GM21390 (cell line): ENCODE results near the gene HERC2.
"Not testable (repeated sequence)": the region's sequence is repeated elsewhere in the genome, so short reads cannot be mapped to it uniquely, and the experiment has no call there.

ENCODE experiments used
- ATAC-seq: cut with Tn5 transposase; IDR thresholded peaks from one replicate; pipeline ENCODE4 v1.9.1; 2021; ENCODE audit not compliant: unreplicated experiment

Gene HERC2

DNA sequence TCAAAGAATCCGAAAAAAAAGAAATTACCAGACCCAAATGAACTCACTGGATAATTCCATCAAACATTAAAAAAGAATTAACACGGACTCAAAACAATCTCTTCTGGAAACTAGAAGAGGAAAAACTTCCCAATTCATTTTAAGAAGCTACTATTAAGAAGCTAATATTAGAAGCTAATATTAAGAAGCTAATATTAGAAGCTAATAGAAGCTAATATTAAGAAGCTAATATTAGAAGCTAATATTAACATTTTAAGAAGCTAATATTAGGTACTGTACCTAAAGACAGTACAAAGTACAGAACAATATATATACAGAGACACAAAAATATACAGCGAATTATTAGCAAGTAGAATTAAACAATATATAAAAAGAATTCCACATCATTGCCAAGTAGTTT, 35.9 kb downstream of the HERC2 start:
- ATAC-seq, result no peak

DNA sequence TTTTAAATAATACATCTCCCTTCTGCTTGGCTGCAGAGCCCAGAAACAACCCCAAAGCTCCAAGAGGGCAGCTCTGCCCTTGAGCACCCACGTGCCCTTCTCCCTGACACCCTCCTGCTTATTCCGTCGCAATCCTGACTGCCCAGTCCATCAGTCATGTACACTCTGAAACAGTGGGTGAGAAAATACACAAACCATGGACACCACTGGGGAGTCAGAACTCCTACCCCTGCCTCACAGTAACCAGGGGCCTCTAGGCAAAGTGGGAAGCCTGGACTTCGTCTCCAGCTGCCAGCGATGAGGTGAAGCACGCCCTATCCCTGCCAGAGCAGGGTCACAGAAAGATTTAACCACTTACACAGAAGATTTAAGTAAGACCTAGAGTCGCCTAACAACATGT, 40.1 kb downstream of the HERC2 start:
- no peak for ATAC-seq

DNA sequence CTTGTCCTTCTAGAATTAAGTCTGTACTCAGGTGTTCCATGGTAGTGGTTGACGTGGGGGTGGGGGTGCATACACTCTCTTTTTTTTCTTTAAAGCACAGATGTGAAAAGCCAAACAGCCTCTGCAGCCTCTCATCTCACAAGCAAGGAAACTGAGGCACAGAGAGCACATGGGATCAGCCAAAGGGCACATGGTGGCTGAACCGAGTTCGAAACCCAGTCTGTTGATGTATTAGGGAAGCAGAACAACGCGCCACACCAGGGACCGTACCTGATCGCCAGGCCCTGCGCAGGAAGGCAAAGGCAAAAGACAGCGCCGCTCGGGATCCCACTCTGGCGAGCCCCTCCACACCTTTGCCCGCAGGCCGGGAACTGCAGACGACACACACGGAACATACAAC, 47.3 kb downstream of the HERC2 start:
- no peak for ATAC-seq

DNA sequence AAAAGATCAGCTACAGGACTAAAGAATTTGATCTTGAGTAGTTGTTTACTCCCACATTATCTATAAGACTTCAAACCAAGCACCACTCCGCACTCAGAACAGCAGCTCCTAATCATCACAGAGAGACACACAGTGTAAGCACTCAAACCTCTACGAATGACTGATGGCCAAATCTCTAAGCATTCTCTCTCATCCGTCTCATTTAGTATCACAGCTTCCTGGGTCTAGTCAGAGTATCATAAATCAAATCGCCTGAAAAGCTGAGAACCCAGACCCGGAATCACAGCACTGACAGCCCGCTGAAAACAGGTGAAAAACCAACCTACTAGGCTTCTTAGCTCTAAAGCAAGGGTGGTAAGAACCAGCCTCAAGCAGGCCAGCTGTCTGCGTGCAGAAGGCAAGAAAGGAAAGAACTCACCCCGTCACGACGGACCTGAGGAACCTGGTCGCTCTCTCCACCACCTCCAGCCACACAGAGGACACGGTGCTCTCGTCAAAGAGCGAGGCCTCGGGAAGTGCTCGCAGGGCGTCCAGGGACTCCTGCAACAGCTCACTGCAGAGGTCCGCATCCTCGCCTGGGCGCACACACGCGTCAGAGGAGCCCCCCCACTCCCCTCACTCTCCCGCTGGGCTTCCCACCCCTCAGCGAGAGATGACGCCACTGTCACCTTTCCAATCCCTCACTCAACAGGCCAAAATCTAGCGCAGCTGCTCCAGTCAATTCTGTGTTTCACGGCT, 47.9 kb downstream of the HERC2 start:
- ATAC-seq, result no peak

DNA sequence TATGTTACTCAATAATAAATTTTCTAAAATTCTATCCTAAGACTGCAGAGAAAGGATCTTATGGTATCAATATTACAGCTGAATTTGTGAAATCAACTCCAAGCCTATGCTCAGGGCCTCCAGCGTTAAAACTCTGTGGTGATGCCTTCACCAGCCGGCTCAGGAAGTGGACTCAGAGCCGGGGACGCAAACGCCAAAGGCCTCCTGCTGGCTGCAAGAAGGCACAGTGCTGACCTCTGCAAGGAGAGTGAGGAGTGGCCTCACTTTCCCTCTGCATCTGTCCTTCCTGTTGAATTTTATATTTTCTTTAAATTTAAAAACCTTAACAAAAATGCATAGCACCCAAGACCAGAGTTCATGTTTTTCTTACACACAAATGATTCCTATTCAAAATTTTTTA, 48.5 kb downstream of the HERC2 start:
- ATAC-seq, result no peak

DNA sequence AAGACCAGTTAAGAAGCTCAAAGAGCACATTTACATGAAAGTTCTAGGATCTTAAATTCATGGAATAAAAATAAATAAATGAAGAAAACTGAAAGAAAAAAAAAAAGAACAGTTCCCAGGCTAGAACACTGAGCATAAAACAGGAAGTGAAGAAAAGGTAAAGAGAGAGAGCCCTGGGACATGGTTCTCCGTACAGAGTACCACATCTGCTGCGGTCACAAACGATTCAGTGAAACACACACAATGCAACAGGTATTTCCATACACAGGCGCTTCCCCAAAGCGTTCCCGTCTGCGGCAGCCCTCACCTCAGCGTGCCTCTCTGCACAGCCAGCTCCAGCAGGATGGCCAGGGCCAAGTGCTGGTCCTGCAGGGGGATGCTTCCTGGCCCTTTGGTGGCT, 49.4 kb downstream of the HERC2 start:
- no peak for ATAC-seq

DNA sequence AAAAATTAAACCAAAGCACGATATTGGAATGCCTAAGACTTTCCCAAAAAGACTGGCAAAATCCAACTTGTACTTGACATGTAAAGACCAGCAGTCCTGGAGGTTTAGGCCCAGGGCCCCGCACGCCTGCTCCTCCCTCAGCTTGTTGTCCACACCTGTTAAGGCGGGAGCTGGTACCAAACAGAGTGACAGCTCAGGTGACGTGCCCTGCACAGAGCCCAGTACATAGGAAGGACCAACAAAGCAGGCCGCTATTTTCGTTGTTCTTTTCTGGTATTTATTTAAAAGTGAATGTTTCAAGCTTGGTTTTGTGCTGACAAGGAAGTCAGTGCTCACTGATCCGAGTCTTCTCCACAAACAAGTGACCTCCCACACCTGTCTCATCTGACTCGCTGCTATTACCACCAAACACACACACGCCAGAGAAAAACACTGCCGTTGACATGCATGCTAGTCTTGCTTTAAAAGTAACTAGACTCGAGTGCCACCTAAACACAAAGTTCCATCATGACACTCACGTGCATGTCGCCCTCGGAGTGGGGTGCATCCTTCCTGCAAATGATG, 50.2 kb downstream of the HERC2 start:
- ATAC-seq, result no peak

DNA sequence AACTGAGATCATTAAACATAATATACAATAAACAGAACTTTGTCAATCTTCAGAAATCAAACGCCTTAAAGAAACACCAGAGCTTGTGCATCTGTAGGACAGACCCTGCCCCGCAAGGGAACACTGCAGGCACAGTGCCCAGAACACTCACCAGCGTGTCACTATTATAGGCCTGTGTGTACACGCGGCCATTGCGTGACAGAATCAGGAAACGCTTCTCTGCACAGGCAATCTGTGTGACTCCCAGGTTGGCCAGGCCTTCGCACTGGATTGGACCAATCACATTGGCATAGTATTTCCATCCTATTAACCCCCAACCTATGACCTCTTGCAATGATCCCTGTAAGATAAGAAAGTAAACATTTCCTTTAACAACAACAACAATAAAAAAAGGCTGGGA, 52.9 kb downstream of the HERC2 start:
- ATAC-seq, result no peak

DNA sequence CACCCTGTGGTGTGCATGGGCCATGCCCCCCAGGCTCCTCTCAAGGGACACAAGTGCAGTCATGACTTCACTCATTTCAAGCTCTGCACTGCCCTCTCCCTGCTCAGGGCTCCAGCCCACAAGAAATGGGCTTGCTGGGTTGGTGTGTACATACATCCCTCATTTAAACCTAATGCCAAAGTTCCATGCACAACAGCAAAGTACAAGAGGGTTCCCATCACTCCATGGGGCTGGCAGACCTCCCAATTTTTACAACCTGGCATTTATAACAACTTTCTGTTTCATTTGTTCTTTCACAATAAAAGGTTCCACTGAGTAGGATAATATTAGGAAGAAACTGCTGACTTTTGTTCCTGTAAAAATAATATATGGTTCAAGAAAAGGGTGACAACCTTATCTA, 54.3 kb downstream of the HERC2 start:
- ATAC-seq, result no peak

DNA sequence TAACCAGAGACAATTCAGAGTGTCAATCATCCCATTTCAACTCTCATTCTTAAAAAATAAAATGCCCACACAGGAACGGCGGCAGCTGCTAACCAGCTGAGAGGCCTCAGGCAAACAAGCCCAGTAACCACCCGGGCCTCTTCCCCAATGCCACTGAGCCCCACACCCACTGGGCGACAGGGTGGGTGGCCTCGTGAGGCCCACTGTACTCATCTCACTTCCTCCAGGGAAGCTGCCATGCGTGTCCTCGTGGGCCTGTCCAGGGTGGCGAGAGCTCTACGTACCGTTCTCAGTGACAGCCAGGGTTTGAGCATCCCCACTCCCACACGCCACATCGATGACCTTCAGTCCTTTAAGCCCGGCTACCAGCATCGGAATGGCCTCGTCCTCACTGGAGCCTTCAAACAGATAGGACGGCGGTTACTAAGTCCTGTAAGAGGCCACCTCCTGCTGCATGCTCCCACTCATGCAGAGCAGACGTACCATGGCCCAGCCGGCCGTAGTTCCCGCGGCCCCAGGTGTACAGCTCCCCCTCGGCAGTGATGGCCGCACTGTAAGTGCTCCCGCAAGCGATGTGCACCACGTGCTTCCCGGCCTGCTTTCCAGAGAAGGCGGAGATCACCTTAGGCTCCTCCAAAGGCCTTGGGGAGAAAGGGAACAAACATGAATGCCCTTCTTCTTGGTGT, 56.5 kb downstream of the HERC2 start:
- ATAC-seq, result no peak

DNA sequence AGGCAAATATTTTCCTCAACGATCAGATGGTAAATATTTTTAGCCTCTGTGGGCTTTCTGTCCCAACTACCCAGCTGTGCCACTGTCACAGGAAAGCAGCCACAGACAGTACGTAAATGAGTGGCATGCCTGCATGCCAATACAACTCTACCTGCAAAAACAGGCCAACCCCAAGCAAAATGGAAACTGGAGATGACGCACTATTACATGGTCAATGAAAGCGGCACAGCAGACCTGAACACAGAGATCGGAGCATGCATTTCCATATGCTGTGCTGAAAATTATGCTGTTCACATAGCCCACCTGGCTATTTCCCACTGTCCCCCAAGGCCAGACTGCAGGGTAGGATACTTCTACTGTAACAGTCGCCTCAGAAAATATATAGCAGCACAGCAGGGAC, 57.8 kb downstream of the HERC2 start:
- ATAC-seq, result no peak

DNA sequence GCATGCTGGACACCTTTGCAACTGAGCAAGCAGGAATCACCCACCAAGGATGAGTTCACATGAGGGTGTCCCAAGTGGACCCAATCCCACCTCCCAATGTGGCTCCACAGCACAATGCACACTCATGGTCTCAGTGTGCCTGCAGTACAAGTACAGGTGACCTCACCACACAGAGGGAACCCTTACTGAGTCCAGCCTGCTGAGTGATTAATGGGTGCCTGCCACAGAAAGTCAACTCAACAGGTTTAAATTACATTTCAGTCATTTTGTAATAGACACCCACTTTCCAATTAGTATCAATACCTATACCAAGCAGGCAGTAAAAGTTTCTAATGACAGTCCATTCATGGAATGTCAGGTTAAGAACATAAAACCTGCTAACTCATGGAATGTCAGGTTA, 59.5 kb downstream of the HERC2 start:
- ATAC-seq, result no peak

DNA sequence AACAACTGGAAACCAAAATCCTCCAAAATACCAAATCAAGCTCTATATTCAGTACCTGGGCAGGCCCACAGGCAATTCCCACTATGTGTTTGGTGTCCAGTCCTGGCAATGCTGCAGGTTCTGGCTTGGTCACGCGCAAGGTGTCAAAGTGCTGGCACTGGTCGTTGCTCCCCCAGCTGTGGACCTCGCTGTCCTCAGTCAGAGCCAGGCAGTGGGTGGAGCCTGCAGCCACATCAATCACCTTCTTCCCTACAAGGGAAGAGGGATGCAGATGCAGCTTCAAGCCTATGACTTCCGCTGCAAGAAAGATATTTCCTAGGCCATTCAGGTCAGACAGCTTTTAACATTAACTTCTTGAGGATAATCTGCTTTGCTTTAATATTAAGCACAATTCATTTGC, 61.3 kb downstream of the HERC2 start:
- no peak for ATAC-seq

DNA sequence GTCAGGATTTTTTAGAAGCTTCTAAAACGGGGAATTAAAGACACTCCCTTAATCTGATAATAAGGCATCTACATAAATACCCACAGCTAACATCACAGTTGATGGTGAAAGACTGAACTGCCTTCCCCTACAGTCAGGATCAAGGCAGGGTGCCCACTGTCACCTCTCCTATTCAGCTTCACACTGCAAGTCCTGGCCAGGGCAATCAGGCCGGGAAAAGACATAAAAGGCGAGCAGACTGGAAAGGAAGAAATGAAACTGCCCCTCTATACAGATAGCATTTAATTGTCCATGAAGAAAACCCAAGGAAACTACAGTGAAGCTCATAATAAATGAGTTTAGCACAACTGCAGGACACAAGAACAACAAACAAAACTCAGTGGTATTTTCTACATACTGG, 61.7 kb downstream of the HERC2 start:
- no peak for ATAC-seq

DNA sequence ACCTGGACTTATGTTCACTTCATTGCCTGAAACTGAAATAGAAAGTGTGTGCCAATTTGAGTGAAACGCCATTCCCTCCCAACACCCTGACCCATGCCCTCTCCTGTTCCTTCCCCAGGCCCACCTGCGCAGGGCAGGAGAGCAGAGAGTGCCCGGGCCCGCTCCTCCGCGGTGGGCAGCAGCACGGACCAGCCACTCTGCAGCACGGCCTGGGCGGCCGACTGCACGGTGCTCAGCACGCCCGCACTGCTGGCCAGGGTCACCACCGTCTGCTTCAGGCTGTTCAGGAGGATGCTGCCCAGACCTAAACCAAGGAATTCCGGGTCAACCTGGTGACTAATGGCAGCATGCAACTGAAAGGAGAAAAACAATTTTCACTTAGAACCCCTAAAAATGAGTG, 66.0 kb downstream of the HERC2 start:
- ATAC-seq, result no peak

DNA sequence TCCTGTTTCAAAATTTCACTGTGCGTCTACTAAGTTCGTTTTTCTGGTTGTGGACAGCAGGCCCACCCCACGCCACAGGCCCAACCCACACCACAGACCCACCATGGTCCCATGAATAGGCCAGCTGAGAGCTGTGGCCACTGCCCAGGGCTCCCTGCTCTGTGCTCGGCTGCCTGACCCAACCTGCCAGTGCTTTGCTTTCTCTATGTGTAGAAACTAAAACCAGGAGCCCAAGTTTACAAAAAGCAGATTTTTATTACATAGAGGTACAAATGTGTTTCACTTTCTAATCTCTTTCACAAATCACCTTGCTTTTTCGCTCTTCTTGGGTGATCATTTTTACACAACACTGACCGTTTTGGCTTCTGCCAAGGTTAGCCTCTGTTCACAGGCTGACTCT, 69.1 kb downstream of the HERC2 start:
- no peak for ATAC-seq

DNA sequence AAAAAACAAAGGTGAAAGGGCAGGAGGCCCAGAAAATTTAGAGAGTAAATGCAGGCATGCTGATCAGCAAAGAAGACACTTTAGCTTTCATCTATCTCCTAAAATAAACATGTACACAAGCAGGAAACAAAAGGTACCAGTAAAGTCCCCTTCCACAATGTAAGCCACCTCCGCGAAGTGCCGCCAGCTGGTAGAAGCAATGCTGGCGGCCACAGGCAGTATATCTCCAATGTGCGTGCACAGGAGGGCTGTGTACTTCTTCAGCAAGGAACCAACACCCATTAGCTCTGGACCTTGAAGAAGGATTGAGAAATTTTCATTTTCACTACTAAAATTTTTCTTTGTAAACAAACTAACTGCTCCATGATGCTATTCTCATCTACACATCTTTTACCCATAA, 75.4 kb downstream of the HERC2 start:
- ATAC-seq, result no peak

DNA sequence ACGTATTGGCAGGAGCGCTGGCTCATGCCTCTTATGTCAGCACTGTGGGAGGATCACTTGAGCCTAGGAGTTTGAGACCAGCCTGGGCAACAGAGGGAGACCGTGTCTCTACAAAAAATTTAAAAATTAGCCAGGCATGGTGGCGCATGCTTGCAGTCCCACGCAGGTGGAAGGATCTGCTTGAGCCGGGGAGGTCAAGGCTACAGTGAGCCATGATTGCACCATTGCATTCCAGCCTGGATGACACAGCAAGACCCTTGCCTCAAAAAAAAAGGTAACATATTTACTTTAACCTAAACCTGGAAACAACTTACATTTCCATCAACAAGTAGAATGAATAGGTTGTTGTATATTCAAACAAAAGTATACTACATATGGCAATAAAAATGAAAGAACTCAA, 78.1 kb downstream of the HERC2 start:
- no peak for ATAC-seq

DNA sequence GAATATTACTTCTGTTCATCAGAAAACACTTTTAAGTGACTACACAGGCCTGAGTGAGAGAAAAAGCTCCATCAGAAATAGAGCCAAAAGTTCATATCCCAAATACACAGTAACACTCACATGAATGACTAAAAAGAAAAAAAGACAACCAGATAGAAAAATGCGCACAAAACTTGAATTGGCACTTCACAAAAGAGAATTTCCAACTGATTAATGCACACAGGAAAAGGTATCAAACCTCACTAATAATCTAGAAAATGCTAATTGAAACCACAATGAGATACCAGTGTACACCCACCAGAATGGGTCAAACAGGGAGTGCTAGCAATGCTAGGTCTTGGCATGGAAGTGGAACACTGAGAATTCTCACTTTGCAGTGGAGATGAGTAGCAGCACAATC, 78.6 kb downstream of the HERC2 start:
- no peak for ATAC-seq

DNA sequence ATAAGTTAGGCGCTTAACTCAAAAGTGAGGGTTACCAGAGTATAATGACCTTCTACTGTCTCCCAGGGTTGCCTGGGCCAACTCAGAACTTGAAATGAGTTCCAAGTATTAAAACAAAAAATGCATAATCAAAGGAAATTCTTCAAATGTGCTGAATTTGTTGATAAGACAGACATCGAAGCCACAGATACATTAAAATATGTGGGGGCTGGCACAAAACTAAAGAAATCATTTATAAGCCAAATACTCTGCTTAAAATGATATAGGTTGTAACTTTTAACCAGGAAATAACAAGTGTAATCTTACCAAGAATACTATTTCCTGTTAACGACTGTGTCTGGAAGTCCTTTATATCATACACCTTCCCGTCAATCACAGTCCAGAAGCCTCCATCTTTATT, 83.7 kb downstream of the HERC2 start:
- ATAC-seq, result not testable (repeated sequence)

DNA sequence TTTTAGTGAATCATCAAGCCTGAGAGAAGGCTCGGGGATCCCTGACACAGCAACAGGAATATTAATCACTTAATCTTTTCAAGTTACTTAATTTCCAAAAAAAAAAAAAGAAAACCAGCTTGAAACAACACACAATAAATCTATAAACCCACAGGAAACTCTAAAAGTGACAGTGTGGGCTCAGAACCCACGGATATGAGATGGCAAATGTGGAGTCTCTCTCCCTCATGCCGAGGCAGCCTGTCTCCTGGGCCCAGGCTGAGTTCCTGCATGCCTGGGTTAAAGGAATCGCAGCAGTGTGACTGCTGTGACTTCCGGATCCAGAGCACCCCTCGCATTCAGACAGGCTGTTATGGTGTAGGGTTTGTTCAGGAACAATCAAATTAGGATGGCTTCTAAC, 90.2 kb downstream of the HERC2 start:
- not testable (repeated sequence) for ATAC-seq

DNA sequence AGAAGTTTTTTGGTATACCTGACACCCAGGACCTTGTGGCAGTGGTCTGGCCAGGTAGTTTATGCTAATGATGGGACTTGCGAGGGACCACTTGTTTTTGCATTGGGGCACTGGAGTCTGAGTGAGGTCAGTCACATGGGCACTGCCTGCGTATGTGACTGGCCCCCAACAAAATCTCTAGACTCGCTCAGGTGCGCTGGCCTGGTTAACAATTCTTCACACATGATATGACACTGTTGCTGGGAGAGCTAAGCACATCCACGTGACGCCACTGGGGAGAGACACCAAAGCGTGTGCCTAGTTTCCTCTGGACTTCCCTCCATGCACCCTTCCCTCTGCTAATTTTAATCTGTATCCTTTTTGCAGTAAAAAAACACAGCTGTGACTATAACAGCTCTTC, 90.6 kb downstream of the HERC2 start:
- ATAC-seq, result not testable (repeated sequence)
